SK-N-SH treated with all-trans-retinoic acid at 6 μM for 48 hours (cell line): Measurements from ENCODE around the gene WIPF2.
"Not testable (repeated sequence)": the region's sequence is repeated elsewhere in the genome, so short reads cannot be mapped to it uniquely, and the experiment has no call there.

Experiments used
- ATAC-seq: fragments of 200-7000 bp; cut with Tn5 transposase; 3 replicates; pipeline ENCODE4 v1.9.1; 2020; ENCODE audit warnings: mild to moderate bottlenecking, moderate library complexity
- ARNTL ChIP-seq: fragments of 450-650 bp; formaldehyde crosslinking; IDR thresholded peaks from 2 replicates; pipeline ENCODE4 v1.5.0; 2020; ENCODE audit warnings: low read depth, mild to moderate bottlenecking, moderate library complexity, borderline replicate concordance
- BACH2 ChIP-seq: fragments of 250-450 bp; sonication (Bioruptor Pico); IDR thresholded peaks from 2 replicates; pipeline ENCODE4 v1.9.0; 2021; ENCODE audit warnings: mild to moderate bottlenecking, borderline replicate concordance
- CREB5 ChIP-seq: fragments of 250-450 bp; sonication (Bioruptor Pico); IDR thresholded peaks from 2 replicates; pipeline ENCODE4 v1.5.1; 2020; ENCODE audit warnings: low read depth, mild to moderate bottlenecking, moderate library complexity
- CSDC2 ChIP-seq: fragments of 250-450 bp; sonication (Bioruptor Pico); IDR thresholded peaks from 2 replicates; pipeline ENCODE4 v1.5.0; 2020; ENCODE audit warnings: mild to moderate bottlenecking, moderate library complexity
- CSRNP3 ChIP-seq: fragments of 250-450 bp; sonication (Bioruptor Pico); IDR thresholded peaks from 2 replicates; pipeline ENCODE4 v1.5.1; 2021; ENCODE audit warnings: mild to moderate bottlenecking, moderate library complexity
- ESRRG ChIP-seq: fragments of 250-450 bp; sonication (Bioruptor Pico); IDR thresholded peaks from 2 replicates; pipeline ENCODE4 v1.6.1; 2021; ENCODE audit warnings: mild to moderate bottlenecking
- GLIS3 ChIP-seq: fragments of 250-450 bp; sonication (Bioruptor Pico); IDR thresholded peaks from 2 replicates; pipeline ENCODE4 v1.5.0; 2020; ENCODE audit warnings: mild to moderate bottlenecking, moderate library complexity
- ISL1 ChIP-seq: fragments of 250-450 bp; sonication (Bioruptor Pico); IDR thresholded peaks from 2 replicates; pipeline ENCODE4 v2.1.2; 2022; ENCODE audit warnings: mild to moderate bottlenecking, moderate library complexity
- OSR1 ChIP-seq: fragments of 250-450 bp; sonication (Bioruptor Pico); IDR thresholded peaks from 2 replicates; pipeline ENCODE4 v1.8.0; 2022; ENCODE audit warnings: moderate library complexity, mild to moderate bottlenecking, inconsistent platforms
- PATZ1 ChIP-seq: fragments of 250-450 bp; sonication (Bioruptor Pico); IDR thresholded peaks from 2 replicates; pipeline ENCODE4 v1.8.0; 2020; ENCODE audit warnings: mild to moderate bottlenecking, moderate library complexity, borderline replicate concordance
- PPARA ChIP-seq: fragments of 250-450 bp; sonication (Bioruptor Pico); IDR thresholded peaks from 2 replicates; pipeline ENCODE4 v1.5.0; 2020; ENCODE audit warnings: mild to moderate bottlenecking, borderline replicate concordance
- RARB ChIP-seq: fragments of 250-450 bp; sonication (Bioruptor Pico); IDR thresholded peaks from 2 replicates; pipeline ENCODE4 v1.8.0; 2021; ENCODE audit warnings: mild to moderate bottlenecking, moderate library complexity
- SNAI2 ChIP-seq: fragments of 250-450 bp; sonication (Bioruptor Pico); IDR thresholded peaks from 2 replicates; pipeline ENCODE4 v1.5.0; 2020; ENCODE audit warnings: mild to moderate bottlenecking, moderate library complexity
- TCF4 ChIP-seq: fragments of 250-450 bp; sonication (Bioruptor Pico); IDR thresholded peaks from 2 replicates; pipeline ENCODE4 v1.8.0; 2021; ENCODE audit warnings: mild to moderate bottlenecking, moderate library complexity, borderline replicate concordance
- TOX ChIP-seq: fragments of 250-450 bp; sonication (Bioruptor Pico); IDR thresholded peaks from 2 replicates; pipeline ENCODE4 v1.8.0; 2021; ENCODE audit warnings: mild to moderate bottlenecking, moderate library complexity, borderline replicate concordance
- TSHZ2 ChIP-seq: fragments of 250-450 bp; sonication (Bioruptor Pico); IDR thresholded peaks from 2 replicates; pipeline ENCODE4 v1.5.0; 2020; ENCODE audit warnings: mild to moderate bottlenecking, moderate library complexity
- ZC3H10 ChIP-seq: fragments of 250-450 bp; sonication (Bioruptor Pico); IDR thresholded peaks from 2 replicates; pipeline ENCODE4 v1.5.1; 2021; ENCODE audit warnings: mild to moderate bottlenecking, moderate library complexity
- ZFP3 ChIP-seq: fragments of 250-450 bp; sonication (Bioruptor Pico); IDR thresholded peaks from 2 replicates; pipeline ENCODE4 v1.5.0; 2020; ENCODE audit warnings: mild to moderate bottlenecking, moderate library complexity
- ZFP30 ChIP-seq: fragments of 450-650 bp; formaldehyde crosslinking; IDR thresholded peaks from 2 replicates; pipeline ENCODE4 v1.5.0; 2022; ENCODE audit warnings: mild to moderate bottlenecking, moderate library complexity
- ZNF565 ChIP-seq: fragments of 450-650 bp; formaldehyde crosslinking; conservative IDR thresholded peaks from 2 replicates; pipeline ENCODE4 v1.5.0; 2020; ENCODE audit warnings: low read depth, mild to moderate bottlenecking, moderate library complexity
- ZNF70 ChIP-seq: fragments of 450-650 bp; formaldehyde crosslinking; IDR thresholded peaks from 2 replicates; pipeline ENCODE4 v1.5.0; 2020; ENCODE audit warnings: mild to moderate bottlenecking, moderate library complexity

The WIPF2 gene

GRCh38 chr17:40194821-40195220 lies 24.3 kb upstream of the WIPF2 start:
- ATAC-seq = no peak
- TF ChIP-seq PATZ1 (CRISPR knock-in tag) (no peak), ZC3H10 (CRISPR knock-in tag) (no peak), RARB (CRISPR knock-in tag) (no peak), SNAI2 (CRISPR knock-in tag) (no peak), ZFP3 (CRISPR knock-in tag) (no peak), CREB5 (no peak), ZFP30 (CRISPR knock-in tag) (no peak), ISL1 (CRISPR knock-in tag) (no peak), GLIS3 (CRISPR knock-in tag) (no peak), CSDC2 (CRISPR knock-in tag) (no peak)

GRCh38 chr17:40197550-40197949 lies 21.6 kb upstream of the WIPF2 start:
- no peak for TF ChIP-seq CSDC2 (CRISPR knock-in tag)
- no peak for TF ChIP-seq TSHZ2 (CRISPR knock-in tag)
- TF ChIP-seq BACH2 = no peak
- no peak for TF ChIP-seq ZNF565 (CRISPR knock-in tag)
- TF ChIP-seq PPARA (CRISPR knock-in tag) = no peak
- no peak for TF ChIP-seq ARNTL (CRISPR knock-in tag)
- no peak for TF ChIP-seq ZC3H10 (CRISPR knock-in tag)
- TF ChIP-seq TOX = no peak
- TF ChIP-seq GLIS3 (CRISPR knock-in tag) = no peak
- TF ChIP-seq CSRNP3 (CRISPR knock-in tag) = no peak
- TF ChIP-seq ISL1 (CRISPR knock-in tag) = no peak
- TF ChIP-seq PATZ1 (CRISPR knock-in tag) = no peak
- no peak for TF ChIP-seq RARB (CRISPR knock-in tag)
- TF ChIP-seq TCF4 (CRISPR knock-in tag) = no peak
- TF ChIP-seq ZFP3 (CRISPR knock-in tag) = no peak
- TF ChIP-seq CREB5 = no peak
- no peak for TF ChIP-seq ESRRG
- no peak for TF ChIP-seq SNAI2 (CRISPR knock-in tag)
- TF ChIP-seq OSR1 = no peak
- TF ChIP-seq ZNF70 (CRISPR knock-in tag) = no peak
- no peak for ATAC-seq

GRCh38 chr17:40197965-40198456 lies 21.1 kb upstream of the WIPF2 start:
- ATAC-seq = not testable (repeated sequence)
